ENCODE measurements around the gene TMEM255B.
"Not testable (repeated sequence)": the region's sequence is repeated elsewhere in the genome, so short reads cannot be mapped to it uniquely, and the experiment has no call there.

- TF ChIP-seq CTCF (IDR thresholded peaks at IDR 0.05; ENCODE audit: insufficient read depth, low read depth, low read length); EZH2 (IDR thresholded peaks at IDR 0.05; ENCODE audit: insufficient read depth, low read length): not testable (repeated sequence)
These were observed 36.3 kb downstream of the TMEM255B start for GRCh38 chr13:113795362-113795761.
